HEK293 (cell line): ENCODE data around the gene MZB1.

Experiments used
- CTCF ChIA-PET: fragments of 350-600 bp; formaldehyde crosslinking; extraction: SDS; loops from one replicate; lab custom pipeline; 2021; ENCODE audit warnings: antibody characterized with exemption; lab: Yijun Ruan, JAX
- POLR2A ChIA-PET: fragments of 300-600 bp; formaldehyde crosslinking; extraction: SDS; loops from one replicate; lab custom pipeline; 2020; ENCODE audit warnings: antibody characterized with exemption, inconsistent platforms; lab: Yijun Ruan, JAX
- H3K27ac ChIP-seq: fragments of 200-500 bp; sonication (Bioruptor generic); 2 replicates; pipeline ENCODE4 v1.5.1; 2014; ENCODE audit warnings: low read depth, low read length, control low read depth, inconsistent platforms; ENCODE audit errors: extremely low read depth
- H3K36me3 ChIP-seq, 2 experiments: fragments of 200-500 bp in 1 of 2; sonication (Bioruptor generic) in 1 of 2; 1 replicate in 1 of 2; 2 replicates in 1 of 2; pipeline ENCODE4 v1.5.1; 2014 to 2017; ENCODE audit warnings: inconsistent platforms in 2 of 2, low read length in 2 of 2; ENCODE audit not compliant: control insufficient read depth in 2 of 2, insufficient read depth in 1 of 2
- H3K4me1 ChIP-seq: fragments of 200-500 bp; sonication (Bioruptor generic); 2 replicates; pipeline ENCODE4 v1.5.1; 2014; ENCODE audit warnings: mild to moderate bottlenecking, low read length, inconsistent platforms; ENCODE audit not compliant: control insufficient read depth, insufficient read depth
- H3K4me3 ChIP-seq: 2 replicates; pipeline ENCODE4 v1.5.1; 2011; ENCODE audit warnings: low read depth, mild to moderate bottlenecking, control low read depth, low read length, moderate library complexity
- H3K9me3 ChIP-seq: fragments of 200-500 bp; sonication (Bioruptor generic); 2 replicates; pipeline ENCODE4 v1.5.1; 2014; ENCODE audit warnings: low read depth, low read length, inconsistent platforms; ENCODE audit not compliant: control insufficient read depth, insufficient read depth
- ATF2 ChIP-seq: fragments of 450-650 bp; formaldehyde crosslinking; IDR thresholded peaks from 2 replicates; pipeline ENCODE4 v1.5.1; 2016; ENCODE audit warnings: missing biosample characterization, missing genetic modification characterization, low read depth
- CTCF ChIP-seq: fragments of 450-650 bp; formaldehyde crosslinking; IDR thresholded peaks from 2 replicates; pipeline ENCODE4 v1.5.1; 2016; ENCODE audit warnings: missing biosample characterization, missing genetic modification characterization
- KLF8 ChIP-seq: fragments of 450-650 bp; formaldehyde crosslinking; IDR thresholded peaks from 2 replicates; pipeline ENCODE4 v1.5.1; 2016; ENCODE audit warnings: missing biosample characterization, missing genetic modification characterization
- SP2 ChIP-seq: fragments of 450-650 bp; formaldehyde crosslinking; IDR thresholded peaks from 2 replicates; pipeline ENCODE4 v1.5.1; 2016; ENCODE audit warnings: missing biosample characterization, missing genetic modification characterization
- ZEB2 ChIP-seq: fragments of 450-650 bp; formaldehyde crosslinking; IDR thresholded peaks from 2 replicates; pipeline ENCODE4 v1.5.1; 2016; ENCODE audit warnings: missing biosample characterization, missing genetic modification characterization
- ZFP37 ChIP-seq: fragments of 450-650 bp; formaldehyde crosslinking; IDR thresholded peaks from 2 replicates; pipeline ENCODE4 v1.5.1; 2016; ENCODE audit warnings: missing biosample characterization, missing genetic modification characterization
- ZNF366 ChIP-seq: fragments of 450-650 bp; formaldehyde crosslinking; conservative IDR thresholded peaks from 2 replicates; pipeline ENCODE4 v1.5.1; 2016; ENCODE audit warnings: missing biosample characterization, missing genetic modification characterization
- ZNF548 ChIP-seq: fragments of 450-650 bp; formaldehyde crosslinking; IDR thresholded peaks from 2 replicates; pipeline ENCODE4 v1.5.1; 2016; ENCODE audit warnings: missing biosample characterization, missing genetic modification characterization
- ZNF600 ChIP-seq: fragments of 450-650 bp; formaldehyde crosslinking; IDR thresholded peaks from 2 replicates; pipeline ENCODE4 v1.5.1; 2016; ENCODE audit warnings: missing biosample characterization, missing genetic modification characterization
- ZNF629 ChIP-seq: fragments of 450-650 bp; formaldehyde crosslinking; IDR thresholded peaks from 2 replicates; pipeline ENCODE4 v1.5.1; 2017; ENCODE audit warnings: missing biosample characterization, missing genetic modification characterization
- ZNF654 ChIP-seq: fragments of 450-650 bp; formaldehyde crosslinking; IDR thresholded peaks from 2 replicates; pipeline ENCODE4 v1.5.1; 2016; ENCODE audit warnings: low read depth, missing biosample characterization, missing genetic modification characterization
- ZNF785 ChIP-seq: fragments of 450-650 bp; formaldehyde crosslinking; IDR thresholded peaks from 2 replicates; pipeline ENCODE4 v1.5.1; 2016; ENCODE audit warnings: missing biosample characterization, missing genetic modification characterization
- TF ChIP-seq, protein P1 (sequence below): fragments of 450-650 bp; formaldehyde crosslinking; IDR thresholded peaks from 2 replicates; pipeline ENCODE4 v1.5.1; 2016; ENCODE audit warnings: missing biosample characterization, missing genetic modification characterization

Gene MZB1

GRCh38 chr5:139371482-139372435 lies 18.0 kb downstream of the MZB1 start:
- Histone ChIP-seq H3K27ac (no peak overlapping the region), H3K4me3 (no peak overlapping the region), H3K9me3 (no peaks in the 10 kb centered on the region), H3K4me1 (no peaks in the 10 kb centered on the region), H3K36me3 (peaks cover 42 to 62% of the 10 kb centered on the region in 2 experiments)
- CTCF ChIA-PET = interaction anchor here (0.7 to 1.3 kb wide), 2 partner anchors 29 to 52 kb away, joined by 3 to 4 read pairs; no protein-coding TSS in a partner anchor
- POLR2A ChIA-PET = interaction anchor here (0.6 kb wide), 1 partner anchor 80 kb away, joined by 4 read pairs; no protein-coding TSS in a partner anchor
- TF ChIP-seq ZNF548 (tag by site-specific recombination) = peak; percentile 69
- TF ChIP-seq ATF2 (tag by site-specific recombination) = no peak

DNA sequence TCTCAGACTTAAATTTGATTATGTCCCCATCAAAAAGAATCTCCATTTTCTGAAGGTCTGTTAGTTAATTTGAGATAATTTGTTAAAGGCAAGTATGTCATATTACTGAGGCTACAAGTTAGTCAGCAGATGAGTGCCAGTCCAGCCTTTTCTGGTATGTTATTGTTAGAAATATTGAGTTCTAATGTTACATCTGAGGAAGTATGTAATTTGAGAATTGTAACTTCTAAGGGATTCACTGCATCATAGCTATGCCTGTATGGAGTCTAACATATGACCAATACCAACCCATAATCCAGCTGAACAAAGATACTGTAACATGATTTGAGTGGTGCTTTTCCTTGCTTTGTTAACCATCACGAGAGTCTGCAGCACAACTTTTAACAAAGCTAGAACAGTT lies 20.5 kb downstream of the MZB1 start:
- ChIA-PET POLR2A (interaction anchor here (0.8 kb wide), 1 partner anchor 1869 kb away, joined by 5 read pairs; no protein-coding TSS in a partner anchor), CTCF (interaction anchor here (0.5 to 1.1 kb wide), 4 partner anchors 33 to 154 kb away, joined by 3 to 9 read pairs (median 4); no protein-coding TSS in a partner anchor)
- H3K9me3 ChIP-seq = no peaks in the 10 kb centered on the region
- H3K36me3 ChIP-seq = peaks cover 68 to 77% of the 10 kb centered on the region in 2 experiments
- H3K27ac ChIP-seq = no peak overlapping the region
- H3K4me1 ChIP-seq = no peaks in the 10 kb centered on the region
- H3K4me3 ChIP-seq = no peak overlapping the region
- TF ChIP-seq ZEB2 (peak; percentile 28; the same call in 1 of the 2 replicates), ZNF629 (tag by site-specific recombination) (peak; percentile 71), ZNF366 (tag by site-specific recombination) (peak; percentile 38; the same call in 1 of the 2 replicates), ZNF600 (tag by site-specific recombination) (peak; percentile 59; the same call in 1 of the 2 replicates), ZNF785 (tag by site-specific recombination) (no peak), SP2 (tag by site-specific recombination) (0 out of 2 replicates have a peak, but pooled peaks have one; percentile 6), KLF8 (tag by site-specific recombination) (0 out of 2 replicates have a peak, but pooled peaks have one; percentile 25)
- TF ChIP-seq, protein P1, sequence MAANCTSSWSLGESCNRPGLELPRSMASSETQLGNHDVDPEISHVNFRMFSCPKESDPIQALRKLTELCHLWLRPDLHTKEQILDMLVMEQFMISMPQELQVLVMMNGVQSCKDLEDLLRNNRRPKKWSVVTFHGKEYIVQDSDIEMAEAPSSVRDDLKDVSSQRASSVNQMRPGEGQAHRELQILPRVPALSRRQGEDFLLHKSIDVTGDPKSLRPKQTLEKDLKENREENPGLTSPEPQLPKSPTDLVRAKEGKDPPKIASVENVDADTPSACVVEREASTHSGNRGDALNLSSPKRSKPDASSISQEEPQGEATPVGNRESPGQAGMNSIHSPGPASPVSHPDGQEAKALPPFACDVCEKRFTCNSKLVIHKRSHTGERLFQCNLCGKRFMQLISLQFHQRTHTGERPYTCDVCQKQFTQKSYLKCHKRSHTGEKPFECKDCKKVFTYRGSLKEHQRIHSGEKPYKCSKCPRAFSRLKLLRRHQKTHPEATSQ (tag by site-specific recombination) = no peak
- TF ChIP-seq, all 188 proteins: peak for 6

DNA sequence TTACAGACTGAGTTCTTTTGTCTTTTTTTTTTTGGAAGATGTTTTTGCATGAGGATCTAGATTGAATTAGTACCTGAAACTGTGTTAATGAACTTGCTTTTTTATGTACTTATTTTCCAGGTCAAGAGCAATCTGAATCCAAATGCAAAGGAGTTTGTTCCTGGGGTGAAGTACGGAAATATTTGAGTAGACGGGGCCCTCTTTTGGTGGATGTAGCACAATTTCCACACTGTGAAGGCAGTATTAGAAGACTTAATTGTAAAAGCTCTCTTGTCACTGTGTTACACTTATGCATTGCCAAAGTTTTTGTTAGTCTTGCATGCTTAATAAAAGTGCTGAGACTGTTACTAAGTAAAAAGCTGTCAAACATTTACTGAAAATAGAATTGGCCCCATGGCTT lies 21.1 kb downstream of the MZB1 start:
- H3K4me3 ChIP-seq = no peak overlapping the region
- TF ChIP-seq ZFP37 (tag by site-specific recombination) = no peak
- TF ChIP-seq ZNF654 = peak; percentile 51
- TF ChIP-seq CTCF (tag by site-specific recombination) = 0 out of 2 replicates have a peak, but pooled peaks have one; percentile 6
- peaks cover 73 to 78% of the 10 kb centered on the region in 2 experiments for H3K36me3 ChIP-seq
- POLR2A ChIA-PET = interaction anchor here (0.7 to 0.8 kb wide), 2 partner anchors 8 to 1870 kb away, joined by 3 to 5 read pairs; no protein-coding TSS in a partner anchor
- H3K27ac ChIP-seq = no peak overlapping the region
- CTCF ChIA-PET = interaction anchor here (0.5 to 1.3 kb wide), 6 partner anchors 23 to 154 kb away, joined by 3 to 9 read pairs (median 4); no protein-coding TSS in a partner anchor
- H3K9me3 ChIP-seq = no peaks in the 10 kb centered on the region
- no peaks in the 10 kb centered on the region for H3K4me1 ChIP-seq
